ENCODE measurements around the gene RANBP17.
"Not testable (repeated sequence)": the region's sequence is repeated elsewhere in the genome, so short reads cannot be mapped to it uniquely, and the experiment has no call there.

GRCh38 chr5:171297941-171298340, 436.1 kb downstream of the RANBP17 start:
- TF ChIP-seq ZNF8 (CRISPR knock-in tag; IDR thresholded peaks at IDR 0.05); RARB (CRISPR knock-in tag; IDR thresholded peaks at IDR 0.05); POU6F1 (CRISPR knock-in tag; IDR thresholded peaks at IDR 0.05; ENCODE audit: borderline replicate concordance, low read depth); PATZ1 (CRISPR knock-in tag; IDR thresholded peaks at IDR 0.05; ENCODE audit: borderline replicate concordance); BACH2 (CRISPR knock-in tag; IDR thresholded peaks at IDR 0.05; ENCODE audit: borderline replicate concordance); CSDC2 (CRISPR knock-in tag; IDR thresholded peaks at IDR 0.05): not testable (repeated sequence)

All from SK-N-SH treated with all-trans-retinoic acid at 6 μM for 48 hours (cell line).